Esophagus squamous epithelium (tissue), 4 donors: Measurements from ENCODE around the gene RNF213.

Experiments used
- POLR2A ChIP-seq, 4 donors: fragments of 450-650 bp; IDR thresholded peaks; one replicate each; pipeline ENCODE4 v1.6.1; 2017; ENCODE audit warnings: antibody characterized with exemption in 4 of 4, mild to moderate bottlenecking in 4 of 4, moderate library complexity in 3 of 4
- TF ChIP-seq, protein P1 (sequence below), 6 experiments: fragments of 450-650 bp in 4 of 6; fragments of 200-600 bp in 2 of 6; sonication (generic) in 2 of 6; IDR thresholded peaks; one replicate each; pipeline ENCODE4 v1.5.1; 2016 to 2019; ENCODE audit warnings: antibody characterized with exemption in 6 of 6, mild to moderate bottlenecking in 4 of 6, moderate library complexity in 4 of 6

DNA sequence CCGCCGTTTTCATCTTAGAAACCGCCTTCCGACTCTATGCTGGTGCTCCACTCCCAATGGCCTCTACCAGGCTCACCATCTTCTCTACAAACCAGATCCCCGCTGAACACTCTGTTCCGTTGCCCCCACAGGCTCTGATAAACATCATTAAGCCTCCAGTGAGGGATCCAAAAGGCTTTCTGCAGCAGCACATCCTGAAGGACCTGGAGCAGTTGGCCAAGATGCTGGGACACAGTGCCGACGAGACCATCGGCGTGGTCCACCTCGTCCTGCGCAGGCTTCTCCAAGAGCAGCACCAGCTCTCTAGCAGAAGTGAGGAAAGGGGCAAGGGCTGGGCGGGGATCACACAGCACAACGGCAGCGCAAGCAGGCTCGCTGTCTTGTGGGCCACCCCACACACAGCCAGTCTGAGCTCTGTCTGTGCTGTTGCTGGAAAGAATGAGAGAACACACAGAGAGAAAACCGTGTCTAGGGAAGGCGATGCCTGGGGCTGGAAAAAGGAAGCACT, 120.8 kb downstream of the RNF213 start:
- TF ChIP-seq, protein P1, sequence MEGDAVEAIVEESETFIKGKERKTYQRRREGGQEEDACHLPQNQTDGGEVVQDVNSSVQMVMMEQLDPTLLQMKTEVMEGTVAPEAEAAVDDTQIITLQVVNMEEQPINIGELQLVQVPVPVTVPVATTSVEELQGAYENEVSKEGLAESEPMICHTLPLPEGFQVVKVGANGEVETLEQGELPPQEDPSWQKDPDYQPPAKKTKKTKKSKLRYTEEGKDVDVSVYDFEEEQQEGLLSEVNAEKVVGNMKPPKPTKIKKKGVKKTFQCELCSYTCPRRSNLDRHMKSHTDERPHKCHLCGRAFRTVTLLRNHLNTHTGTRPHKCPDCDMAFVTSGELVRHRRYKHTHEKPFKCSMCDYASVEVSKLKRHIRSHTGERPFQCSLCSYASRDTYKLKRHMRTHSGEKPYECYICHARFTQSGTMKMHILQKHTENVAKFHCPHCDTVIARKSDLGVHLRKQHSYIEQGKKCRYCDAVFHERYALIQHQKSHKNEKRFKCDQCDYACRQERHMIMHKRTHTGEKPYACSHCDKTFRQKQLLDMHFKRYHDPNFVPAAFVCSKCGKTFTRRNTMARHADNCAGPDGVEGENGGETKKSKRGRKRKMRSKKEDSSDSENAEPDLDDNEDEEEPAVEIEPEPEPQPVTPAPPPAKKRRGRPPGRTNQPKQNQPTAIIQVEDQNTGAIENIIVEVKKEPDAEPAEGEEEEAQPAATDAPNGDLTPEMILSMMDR (IDR thresholded peaks at IDR 0.05) = no peak
- TF ChIP-seq POLR2A (IDR thresholded peaks at IDR 0.05) = no peak
